HG03103 (cell line): ENCODE measurements around the gene FES.
"Not testable (repeated sequence)": the region's sequence is repeated elsewhere in the genome, so short reads cannot be mapped to it uniquely, and the experiment has no call there.

Experiments used
- ATAC-seq: cut with Tn5 transposase; IDR thresholded peaks from one replicate; pipeline ENCODE4 v1.9.1; 2021; ENCODE audit warnings: low read depth; ENCODE audit not compliant: unreplicated experiment

The FES gene

GRCh38 chr15:90860942-90861675 lies 23.2 kb upstream of the FES start:
- no peak for ATAC-seq

- no peak for ATAC-seq
Observed at GRCh38 chr15:90862487-90862886, 21.8 kb upstream of the FES start.

DNA sequence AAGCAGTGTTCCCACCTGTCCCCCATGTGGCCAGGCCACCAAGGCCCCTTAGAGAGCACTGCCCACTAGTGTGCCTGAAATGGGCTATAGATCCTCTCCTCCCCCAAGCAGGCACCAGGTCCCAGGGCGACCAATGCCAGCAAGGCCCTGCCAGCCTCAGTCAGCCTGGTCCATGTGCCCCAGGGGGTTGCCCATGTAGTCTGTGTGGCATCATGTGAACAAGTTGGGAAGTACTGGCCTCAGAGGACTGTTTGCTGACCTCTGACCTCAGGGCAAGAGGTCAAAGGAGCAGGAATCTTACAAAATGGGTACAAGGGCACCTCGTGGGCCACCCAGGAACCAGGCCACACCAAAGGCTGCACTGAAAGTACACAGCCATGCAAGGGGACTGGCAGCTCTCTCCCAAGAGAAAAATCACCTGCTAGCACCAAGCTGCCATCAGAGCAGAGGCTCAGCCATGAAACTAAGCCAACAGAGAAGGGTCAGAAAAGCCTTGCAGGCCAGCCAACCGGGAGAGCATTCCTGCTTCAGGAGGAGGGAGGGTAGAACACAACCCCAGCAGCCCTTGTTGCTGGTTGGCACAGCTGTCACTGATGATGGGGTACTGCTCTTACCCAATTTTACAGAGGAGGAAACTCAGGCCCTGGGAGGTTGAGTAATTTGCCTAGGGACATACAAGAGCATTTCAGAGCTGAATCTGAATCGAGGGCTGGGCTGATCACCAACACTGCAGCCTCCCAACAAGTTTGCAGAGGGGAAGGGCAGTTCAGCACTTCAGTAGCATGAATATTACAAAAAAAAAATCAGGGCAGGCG lies 21.1 kb upstream of the FES start:
- no peak for ATAC-seq

DNA sequence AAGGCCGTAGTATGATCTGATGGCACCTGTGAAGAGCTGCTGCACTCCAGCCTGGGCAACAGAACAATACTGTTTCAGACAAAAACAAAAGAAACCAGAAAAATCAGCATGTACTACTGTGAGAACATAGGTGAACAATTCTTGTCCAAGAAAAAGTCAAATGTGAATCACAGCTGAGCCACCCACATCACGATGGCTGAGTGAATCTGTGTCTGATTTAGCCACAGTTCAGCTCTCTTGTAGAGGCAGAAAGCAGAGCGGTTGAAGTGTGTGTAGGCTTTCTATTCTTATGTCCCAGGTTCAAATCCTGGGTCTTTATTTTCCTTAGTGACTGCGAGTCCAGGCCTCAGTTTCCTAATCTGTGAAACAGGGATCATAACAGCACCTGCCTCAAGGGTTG lies 20.3 kb upstream of the FES start:
- ATAC-seq = no peak

DNA sequence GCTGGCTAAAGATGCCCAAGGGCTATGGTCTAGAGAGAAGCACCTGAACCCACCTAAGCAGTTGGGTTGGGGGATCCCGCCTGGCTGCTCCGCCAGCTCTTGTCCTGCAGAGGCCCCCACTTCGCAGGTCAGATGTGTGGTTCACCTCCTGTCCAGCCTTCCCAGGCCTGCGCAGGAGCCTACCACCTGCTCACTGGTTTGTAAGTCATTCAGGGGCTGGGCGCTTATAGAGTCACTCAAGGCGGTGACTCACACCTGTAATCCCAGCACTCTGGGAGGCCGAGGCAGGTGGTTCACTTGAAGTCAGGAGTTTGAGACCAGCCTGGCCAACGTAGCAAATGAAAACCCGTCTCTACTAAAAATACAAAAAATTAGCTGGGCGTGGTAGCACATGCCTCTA lies 19.8 kb upstream of the FES start:
- ATAC-seq = no peak

- ATAC-seq = no peak
Observed at GRCh38 chr15:90865702-90866101, 18.6 kb upstream of the FES start.

- ATAC-seq = no peak
Observed at GRCh38 chr15:90866161-90866715, 18.1 kb upstream of the FES start.

DNA sequence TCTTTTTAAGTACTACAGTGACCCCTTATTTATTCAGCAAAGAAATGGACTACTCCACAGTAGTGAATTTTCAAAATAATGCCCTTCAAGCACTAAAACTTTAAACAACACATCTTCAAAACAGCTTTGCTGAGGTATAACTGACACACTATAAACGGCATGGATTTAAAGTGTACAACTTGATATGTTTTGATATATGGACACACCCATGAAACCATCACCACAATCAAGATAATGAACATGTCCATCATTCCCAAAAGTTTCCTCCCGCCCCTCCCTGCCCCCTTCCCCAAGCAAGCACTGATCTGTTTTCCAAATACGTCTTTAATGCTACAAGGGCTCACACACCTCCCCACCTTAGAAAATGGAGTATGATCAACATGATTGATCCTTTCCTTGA lies 17.5 kb upstream of the FES start:
- no peak for ATAC-seq

DNA sequence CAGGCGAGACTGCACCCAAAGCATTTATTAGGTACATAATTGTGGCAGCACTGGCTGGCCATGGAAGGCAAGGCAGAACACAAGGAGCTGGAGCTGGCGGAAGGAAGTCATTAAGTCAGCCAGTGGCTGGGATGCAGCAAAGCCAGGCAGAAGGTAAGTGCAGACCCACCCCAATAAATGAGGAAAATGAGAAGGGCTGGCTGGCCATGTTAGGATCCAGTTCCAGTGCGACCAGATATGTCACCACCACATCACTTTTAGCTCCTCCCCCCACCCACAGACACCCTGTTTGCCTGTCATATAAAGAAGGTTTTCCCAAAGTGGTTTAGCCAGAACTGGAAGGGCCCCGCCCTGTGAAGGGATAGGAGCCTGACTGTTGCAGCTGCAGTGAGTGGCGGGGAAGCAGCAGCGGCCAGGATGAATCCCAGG lies 16.0 kb upstream of the FES start, which contains the start of gene FURIN:
FURIN (plus strand) TSS at position 328 of the 429 bp plus-strand sequence. CDS start 7,153 bp downstream, outside the sequence.
- ATAC-seq = no peak

DNA sequence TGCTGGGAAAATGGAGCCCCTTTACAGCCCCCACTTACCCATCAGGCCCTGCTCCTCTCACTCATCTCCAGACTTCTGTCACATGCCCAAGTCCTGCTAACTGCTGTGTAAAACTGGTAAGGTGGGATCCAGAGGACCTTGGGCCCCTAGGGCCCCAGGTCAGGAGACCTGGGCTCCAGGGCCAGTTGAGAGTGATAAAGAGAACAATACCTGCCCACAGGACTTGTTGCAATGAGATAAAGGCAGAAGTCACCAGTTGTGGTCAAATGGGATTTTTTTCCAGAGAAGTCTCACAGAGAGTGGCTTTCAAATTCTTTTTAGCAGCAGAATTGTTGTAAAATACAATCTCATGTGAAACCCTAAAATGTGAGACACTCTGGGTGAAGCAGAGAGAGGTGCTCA lies 15.2 kb upstream of the FES start:
- ATAC-seq = no peak

DNA sequence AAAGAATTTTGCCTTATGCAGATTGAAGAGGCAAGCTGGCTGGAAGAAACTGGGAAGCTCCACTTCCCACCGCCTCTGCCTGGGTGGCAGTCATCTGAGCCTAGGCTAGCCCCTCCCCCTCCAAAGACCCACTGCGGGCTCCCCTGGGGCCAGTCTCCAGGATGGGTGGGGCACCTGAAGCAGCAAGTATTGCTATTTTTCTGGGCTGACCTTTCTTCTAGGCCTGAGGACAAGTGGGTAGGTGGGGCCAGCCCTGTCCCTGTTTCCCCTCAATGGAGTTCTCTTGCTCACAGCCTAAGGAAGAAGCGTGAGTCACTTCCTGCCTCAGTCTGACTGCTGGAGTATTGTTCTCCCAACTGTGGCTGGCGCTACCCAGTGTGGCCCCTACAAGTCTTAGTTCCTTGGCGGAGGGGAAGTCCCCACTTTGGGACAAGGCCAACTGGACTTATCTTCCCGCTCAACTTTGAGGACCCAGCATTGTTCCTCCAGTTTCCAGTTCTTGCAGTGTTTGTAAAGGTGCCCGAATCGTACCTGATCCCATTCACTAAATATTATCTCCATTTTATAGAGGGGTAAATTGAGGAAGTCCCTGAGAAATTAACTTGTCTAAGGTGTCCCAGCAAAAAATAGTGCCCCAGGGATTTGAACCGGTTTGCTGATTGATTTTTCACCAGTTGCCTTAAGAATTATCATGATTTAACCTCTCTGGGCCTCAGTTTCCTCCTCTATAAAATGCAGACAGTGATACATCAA lies 14.5 kb upstream of the FES start:
- no peak for ATAC-seq

GRCh38 chr15:90870354-90871138 lies 13.8 kb upstream of the FES start:
- no peak for ATAC-seq

DNA sequence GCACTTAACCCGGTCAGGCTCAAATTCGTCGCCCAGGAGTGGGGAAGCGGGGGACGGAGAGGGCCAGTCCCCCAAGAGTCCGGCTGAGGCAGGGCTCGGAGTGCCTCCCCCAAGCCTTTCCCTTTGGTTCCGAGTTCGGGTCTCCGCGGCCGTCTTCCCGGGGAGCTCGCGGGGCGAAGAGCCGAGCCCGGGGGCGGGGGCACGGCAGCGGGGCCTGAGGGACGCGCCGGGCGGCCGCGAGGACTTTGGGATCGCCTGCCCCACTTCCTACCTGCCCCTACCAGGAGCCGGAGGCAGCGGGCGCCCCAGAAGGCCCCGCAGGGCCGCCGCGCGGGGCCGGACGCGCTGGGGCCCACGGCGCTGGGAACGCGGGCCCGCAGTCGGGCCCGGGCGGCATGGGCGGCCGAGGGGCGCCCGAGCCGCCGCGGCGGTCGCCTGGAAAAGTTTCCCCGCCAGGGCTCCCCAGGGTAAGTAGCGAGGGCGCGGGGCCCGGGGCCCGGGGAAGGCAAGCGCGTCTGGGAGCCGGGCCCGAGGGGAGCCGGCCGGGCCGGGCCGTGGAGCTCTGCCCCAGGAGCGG lies 13.1 kb upstream of the FES start:
- no peak for ATAC-seq

DNA sequence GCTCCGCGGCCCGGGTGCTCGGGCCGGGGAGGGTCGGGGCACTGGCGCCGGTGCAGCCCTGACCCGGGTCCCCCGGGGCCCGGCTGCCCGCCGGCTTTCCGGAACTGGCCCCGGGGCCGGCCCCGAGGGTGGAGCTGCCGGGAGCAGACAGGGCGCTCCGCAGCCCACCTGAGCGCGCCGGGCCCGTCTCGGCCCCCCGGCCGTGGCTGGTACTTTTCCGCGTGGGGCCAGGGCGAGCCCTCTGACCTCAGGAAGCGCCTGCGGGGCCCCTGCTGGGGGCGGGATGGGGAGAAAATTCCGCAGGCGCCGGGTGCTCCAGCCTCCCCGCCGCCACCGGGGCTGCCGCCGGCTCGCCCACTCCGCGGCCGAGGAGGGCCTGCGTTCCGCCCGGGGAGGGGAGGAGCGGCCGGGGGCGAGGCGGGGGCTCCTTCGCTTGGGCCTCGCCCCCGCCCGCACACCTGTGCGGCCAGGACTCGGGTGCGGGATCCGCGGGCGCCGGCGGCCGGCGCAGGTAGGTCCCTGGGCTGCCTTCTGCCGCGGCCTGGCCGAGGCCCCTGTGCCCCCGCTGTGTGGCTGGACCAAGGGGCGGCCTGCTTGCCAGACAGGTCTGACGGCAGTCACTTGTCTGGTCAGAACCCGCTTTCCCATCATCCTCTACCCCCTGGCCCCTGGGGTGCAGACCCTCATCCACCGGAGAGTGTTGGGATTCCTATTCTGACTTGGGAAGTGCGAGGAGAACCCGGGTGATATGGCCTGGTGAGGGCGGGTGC lies 12.4 kb upstream of the FES start:
- ATAC-seq = no peak

- no peak for ATAC-seq
Observed at GRCh38 chr15:90872486-90873184, 11.7 kb upstream of the FES start.

- ATAC-seq = no peak
Observed at GRCh38 chr15:90873488-90873997, 10.8 kb upstream of the FES start.

GRCh38 chr15:90873998-90874605 lies 10.2 kb upstream of the FES start:
- ATAC-seq = no peak

GRCh38 chr15:90874986-90875385 lies 9.3 kb upstream of the FES start:
- not testable (repeated sequence) for ATAC-seq
